Psoas muscle (tissue), 8 donors: ENCODE results near the gene MLLT1. TPM values are rescaled to one million over a fixed set of nuclear protein-coding genes. Genes with fewer than 3 reads are reported as not detected.

Source experiments
- ATAC-seq, 4 donors: fragments of 200-7000 bp; cut with Tn5 transposase; one replicate each; pipeline ENCODE4 v1.9.1; 2020; ENCODE audit warnings: moderate library complexity in 3 of 4, mild to moderate bottlenecking in 2 of 4
- DNase-seq, 2 donors: peaks; one replicate each; pipeline ENCODE4 v3.0.0-alpha.2; 2020
- H3K27ac ChIP-seq: fragments of 200-600 bp; one replicate; pipeline ENCODE4 v1.8.0; 2022
- H3K27me3 ChIP-seq, 3 donors: fragments of 200-600 bp in 1 of 3; one replicate each; pipeline versions ENCODE4 v1.6.1 to v1.8.0; 2013 to 2022; ENCODE audit warnings: low read length in 2 of 3, mild to moderate bottlenecking in 2 of 3, moderate library complexity in 1 of 3; ENCODE audit not compliant: insufficient read depth in 3 of 3
- H3K36me3 ChIP-seq, 2 donors: fragments of 200-600 bp in 1 of 2; one replicate each; pipeline versions ENCODE4 v1.6.1 to v1.8.0; 2013 to 2022; ENCODE audit warnings: low read depth in 1 of 2, mild to moderate bottlenecking in 1 of 2, moderate library complexity in 1 of 2; ENCODE audit not compliant: insufficient read depth in 1 of 2
- H3K4me1 ChIP-seq: fragments of 200-600 bp; one replicate; pipeline ENCODE4 v1.8.0; 2022
- H3K4me3 ChIP-seq: fragments of 200-600 bp; one replicate; pipeline ENCODE4 v1.8.0; 2022; ENCODE audit warnings: mild to moderate bottlenecking
- H3K9me3 ChIP-seq: fragments of 200-600 bp; one replicate; pipeline ENCODE4 v1.8.0; 2022
- CTCF ChIP-seq: fragments of 200-600 bp; IDR thresholded peaks from one replicate; pipeline ENCODE4 v1.8.0; 2022; ENCODE audit warnings: antibody characterized with exemption
- WGBS, 3 donors: extraction: QIAGEN DNeasy Blood & Tissue Kit; methylation state at CpG; one replicate each; pipeline versions ENCODE4 v1.1.6 to v1.1.7; 2013; 5-methylcytosine and 5-hydroxymethylcytosine counted together
- intact Hi-C, 2 donors: fragments of 100-400 bp; cut with DNase I; formaldehyde crosslinking; loops; one replicate each; pipeline versions ENCODE4 v1.11.0 to v1.14.2; 2022
- polyA plus RNA-seq, 3 donors: library from polyadenylated mRNA; stranded (reverse); fragments of 200-250 nt; gene quantifications; one replicate each; pipeline ENCODE4 v1.2.3, GENCODE V29; 2013
- total RNA-seq, 4 donors: library from RNA; stranded (reverse); fragmentation: NEBNext Ultra II Directional in 2 of 4; extraction: Animal tissue kit (Norgen Biotek cat#: 25700) in 2 of 4; gene quantifications; one replicate each; pipeline versions ENCODE4 v1.2.1 to v1.2.4, GENCODE V29; 2021 to 2023
- donor health status: healthy with polysubstance abuse.
- donor health status: DM: no; HTN: no; CAD: no; lungs with moderate emphysema.
- donor health status: Bipolar disorder and iron deficiency.
- donor health status: healthy.
- donor health status: DM: yes; HTN: yes; CAD: no.
- donor health status: DM: no; HTN: no; CAD: no.
- donor health status: DM: no; HTN: no; CAD: no.
- donor health status: DM: yes; HTN: yes; CAD: no.

MLLT1 gene
- total and polyA plus RNA-seq, 7 donors: 24.2 to 51.7 (median 35.8) TPM

- no peaks in the 10 kb centered on the region for H3K9me3 ChIP-seq
- peaks cover 0 to 38% of the 10 kb centered on the region in 2 donors for H3K36me3 ChIP-seq
- peak overlapping the region; percentile 86 for H3K27ac ChIP-seq
- no peak for TF ChIP-seq CTCF
- no peak overlapping the region for H3K4me3 ChIP-seq
- DNase-seq: peak; percentile 21 to 59
- WGBS, 3 donors: 85 to 94% (median 90%) methylated on average over 31 to 40 of the region's 40 CpGs
- ATAC-seq: no peak
- H3K27me3 ChIP-seq: no peaks in the 10 kb centered on the region
- intact Hi-C loops: loop anchor here (5.0 to 10.0 kb wide), 2 partner anchors 53 to 140 kb away; partner anchors contain the start of genes CLPP (in 1 of the 2) and MLLT1 (in 1 of the 2)
- H3K4me1 ChIP-seq: peaks cover 57% of the 10 kb centered on the region
Observed at GRCh38 chr19:6221878-6222746, 57.7 kb downstream of the MLLT1 start.

DNA sequence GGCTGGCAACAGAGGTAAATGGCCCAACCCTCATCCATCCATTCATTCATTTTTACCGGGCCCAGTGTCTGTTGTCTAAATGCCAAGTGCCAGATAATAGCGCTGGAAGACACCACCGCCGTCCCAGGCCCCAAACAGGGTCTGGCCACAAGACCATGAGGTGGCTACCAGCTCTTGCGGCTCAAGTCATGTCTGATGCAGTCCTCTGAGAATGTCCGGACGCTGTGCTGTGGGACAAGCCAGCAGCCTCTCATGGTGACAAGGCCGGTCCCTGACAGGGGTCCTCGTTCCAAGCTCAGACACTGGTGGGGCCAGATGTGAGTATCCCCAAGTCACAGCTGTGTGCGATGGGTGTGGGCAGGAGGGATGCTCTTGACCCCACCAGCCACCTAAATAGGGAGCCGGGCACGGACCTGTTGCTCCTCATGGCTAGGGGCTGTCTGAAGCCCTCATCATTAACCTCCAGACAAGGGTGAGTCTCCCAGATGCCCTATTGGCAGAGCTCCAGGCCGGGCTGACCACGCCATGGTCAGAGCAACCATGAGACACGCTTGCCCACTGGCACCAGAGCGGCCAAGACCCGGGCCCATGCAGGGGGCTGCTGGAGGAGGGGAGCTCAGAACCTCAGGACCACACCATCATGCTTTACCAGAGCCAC lies 58.4 kb downstream of the MLLT1 start:
- DNase-seq (peak in 1 of 2 donors; percentile 48), ATAC-seq (no peak)
- WGBS, 3 donors: 71 to 87% (median 79%) methylated on average over 17 of the region's 17 CpGs
- Histone ChIP-seq H3K4me3 (no peak overlapping the region), H3K27me3 (no peaks in the 10 kb centered on the region), H3K9me3 (no peaks in the 10 kb centered on the region), H3K27ac (peak overlapping the region; percentile 86), H3K36me3 (peaks cover 0 to 33% of the 10 kb centered on the region in 2 donors), H3K4me1 (peaks cover 57% of the 10 kb centered on the region)
- TF ChIP-seq CTCF: no peak
- intact Hi-C loops: loop anchor here (5.0 to 10.0 kb wide), 2 partner anchors 53 to 141 kb away; partner anchors contain the start of genes CLPP (in 1 of the 2) and MLLT1 (in 1 of the 2)

DNA sequence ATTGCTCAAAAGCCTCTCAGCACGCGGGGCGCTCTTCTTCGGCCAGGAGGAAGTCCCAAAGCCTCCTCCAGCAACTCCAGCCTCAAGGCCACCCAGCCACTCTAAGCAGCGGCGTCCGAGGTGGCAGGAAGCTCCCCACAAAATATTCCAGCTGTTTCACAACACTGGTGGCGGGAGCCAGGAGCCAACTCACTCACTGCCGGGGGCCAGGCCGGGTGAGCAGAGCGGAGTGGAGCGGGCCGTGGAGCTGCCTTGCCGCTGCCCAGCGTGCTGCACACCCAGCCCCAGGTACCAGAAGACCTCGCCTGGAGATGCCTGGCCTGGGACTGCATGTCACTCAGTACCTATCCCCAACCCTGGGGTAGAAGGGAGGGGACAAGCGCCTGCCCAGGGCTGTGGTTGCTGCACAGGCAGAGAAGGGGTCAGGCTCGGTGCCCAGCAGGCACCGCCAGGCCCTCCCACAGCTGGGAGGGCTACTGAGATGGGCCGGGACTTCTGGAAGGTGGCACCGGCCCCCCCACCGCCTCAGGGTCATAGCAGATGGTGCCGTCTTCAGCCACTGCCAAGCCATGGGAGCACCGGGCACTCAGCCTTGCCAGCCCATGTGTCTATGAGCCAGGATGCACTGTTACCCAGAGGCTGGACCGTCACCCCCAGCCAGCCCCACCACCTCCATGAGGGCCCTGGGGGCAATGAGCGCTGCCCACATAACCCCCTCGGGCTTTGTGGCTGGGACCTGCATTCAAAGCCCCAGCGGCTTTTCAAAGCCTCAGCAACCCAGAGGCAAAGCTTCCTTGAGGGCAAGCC lies 59.2 kb downstream of the MLLT1 start:
- intact Hi-C loops: loop anchor here (5.0 to 10.0 kb wide), 2 partner anchors 54 to 142 kb away; partner anchors contain the start of genes CLPP (in 1 of the 2) and MLLT1 (in 1 of the 2)
- no peak for TF ChIP-seq CTCF
- 46 to 61% (median 47%) methylated on average over 25 to 28 of the region's 28 CpGs for WGBS, 3 donors
- H3K36me3 ChIP-seq: peaks cover 0 to 27% of the 10 kb centered on the region in 2 donors
- H3K9me3 ChIP-seq: no peaks in the 10 kb centered on the region
- ATAC-seq: peak in 3 of 4 donors; percentile 42 to 48 (median 43)
- peaks cover 57% of the 10 kb centered on the region for H3K4me1 ChIP-seq
- H3K27me3 ChIP-seq: no peaks in the 10 kb centered on the region
- peak; percentile 82 to 87 for DNase-seq
- no peak overlapping the region for H3K4me3 ChIP-seq
- peak overlapping the region; percentile 56 for H3K27ac ChIP-seq

GRCh38 chr19:6219586-6220290 lies 60.0 kb downstream of the MLLT1 start:
- H3K4me1 ChIP-seq: peaks cover 57% of the 10 kb centered on the region
- no peak for TF ChIP-seq CTCF
- H3K4me3 ChIP-seq: no peak overlapping the region
- H3K27ac ChIP-seq: peak overlapping the region; percentile 56
- ATAC-seq (no peak), DNase-seq (peak in 1 of 2 donors; percentile 62)
- peaks cover 0 to 30% of the 10 kb centered on the region in 2 donors for H3K36me3 ChIP-seq
- no peaks in the 10 kb centered on the region for H3K27me3 ChIP-seq
- no peaks in the 10 kb centered on the region for H3K9me3 ChIP-seq
- 48 to 50% (median 50%) methylated on average over 20 to 24 of the region's 24 CpGs for WGBS, 3 donors
- intact Hi-C loops: loop anchor here (2.0 to 10.0 kb wide), 4 partner anchors 55 to 205 kb away; partner anchors contain the start of genes CLPP (in 1 of the 2), KHSRP (in 1 of the 2) and MLLT1 (in 1 of the 2)
